Keratinocyte (primary cell): ENCODE data around the gene IGSF23. TPM values are rescaled to one million over a fixed set of nuclear protein-coding genes. Genes with fewer than 3 reads are reported as not detected.

ENCODE experiments used
- DNase-seq: peaks from one replicate; pipeline ENCODE4 v3.0.0-alpha.2; 2011; ENCODE audit warnings: low read depth, missing footprints, low spot score
- FAIRE-seq: peaks from 2 replicates; lab custom pipeline; 2011; peaks lifted over from hg19 to GRCh38; lab: Jason Lieb, UNC
- H2AFZ ChIP-seq: 2 replicates; pipeline ENCODE4 v1.6.0; 2012; ENCODE audit warnings: low read length, control low read depth, inconsistent platforms; ENCODE audit not compliant: control insufficient read depth
- H3K27ac ChIP-seq: 2 replicates; pipeline ENCODE4 v1.5.1; 2011; ENCODE audit warnings: low read length; ENCODE audit not compliant: control insufficient read depth, insufficient read depth
- H3K27me3 ChIP-seq: 3 replicates; pipeline ENCODE4 v1.6.0; 2011; ENCODE audit warnings: low read length; ENCODE audit not compliant: control insufficient read depth, insufficient read depth; ENCODE audit errors: extremely low read depth
- H3K36me3 ChIP-seq, 2 experiments: 2 replicates in 1 of 2; 3 replicates in 1 of 2; pipeline ENCODE4 v1.5.1; 2011; ENCODE audit warnings: low read length in 2 of 2, mild to moderate bottlenecking in 1 of 2; ENCODE audit not compliant: control insufficient read depth in 2 of 2, insufficient read depth in 2 of 2; ENCODE audit errors: extremely low read depth in 1 of 2
- H3K4me1 ChIP-seq: 3 replicates; pipeline ENCODE4 v1.5.1; 2011; ENCODE audit warnings: low read length; ENCODE audit not compliant: control insufficient read depth, insufficient read depth; ENCODE audit errors: extremely low read depth
- H3K4me2 ChIP-seq: 3 replicates; pipeline ENCODE4 v1.6.0; 2011; ENCODE audit warnings: low read depth, low read length; ENCODE audit not compliant: control insufficient read depth, insufficient read depth; ENCODE audit errors: extremely low read depth
- H3K4me3 ChIP-seq, 3 experiments: fragments of 200-600 bp in 1 of 3; sonication (generic) in 1 of 3; 2 replicates in 2 of 3; 3 replicates in 1 of 3; pipeline ENCODE4 v1.5.1; 2011 to 2016; ENCODE audit warnings: low read length in 3 of 3, mild to moderate bottlenecking in 3 of 3, control low read depth in 2 of 3, inconsistent platforms in 1 of 3, low read depth in 1 of 3, mixed read lengths in 1 of 3, mixed run types in 1 of 3, moderate library complexity in 1 of 3; ENCODE audit not compliant: control insufficient read depth in 2 of 3, insufficient read depth in 2 of 3; ENCODE audit errors: extremely low read depth in 1 of 3
- H3K79me2 ChIP-seq: 2 replicates; pipeline ENCODE4 v1.6.0; 2012; ENCODE audit warnings: low read length; ENCODE audit not compliant: control insufficient read depth, insufficient read depth
- H3K9ac ChIP-seq: 3 replicates; pipeline ENCODE4 v1.6.0; 2011; ENCODE audit warnings: low read length; ENCODE audit not compliant: control insufficient read depth, insufficient read depth; ENCODE audit errors: extremely low read depth
- H3K9me1 ChIP-seq: 3 replicates; pipeline ENCODE4 v1.6.0; 2011; ENCODE audit warnings: low read length; ENCODE audit not compliant: control insufficient read depth, insufficient read depth; ENCODE audit errors: extremely low read depth
- H3K9me3 ChIP-seq: 2 replicates; pipeline ENCODE4 v1.5.1; 2012; ENCODE audit warnings: low read depth, low read length; ENCODE audit not compliant: control insufficient read depth
- H4K20me1 ChIP-seq: 3 replicates; pipeline ENCODE4 v1.6.0; 2011; ENCODE audit warnings: low read length; ENCODE audit not compliant: control insufficient read depth, insufficient read depth; ENCODE audit errors: extremely low read depth
- CTCF ChIP-seq, 3 experiments: IDR thresholded peaks in 1 of 3; conservative IDR thresholded peaks in 1 of 3; optimal IDR thresholded peaks in 1 of 3; 2 replicates in 2 of 3; 3 replicates in 1 of 3; pipeline versions ENCODE3 to v1.5.1; 2011; ENCODE audit warnings: low read length in 3 of 3, mild to moderate bottlenecking in 3 of 3, moderate library complexity in 2 of 3, control low read depth in 1 of 3, inconsistent platforms in 1 of 3; ENCODE audit not compliant: insufficient read depth in 2 of 3; ENCODE audit errors: extremely low read depth in 1 of 3
- EZH2 ChIP-seq: IDR thresholded peaks from one replicate; pipeline ENCODE4 v1.6.1; 2012; ENCODE audit warnings: inconsistent platforms, mild to moderate bottlenecking, low read length, moderate library complexity
- dilution Hi-C: fragments of 300-500 bp; cut with MboI; formaldehyde crosslinking; loops from one replicate; pipeline ENCODE4 v1.7.0; 2020; ENCODE audit warnings: low sequenced_read_pairs; ENCODE audit not compliant: extremely low pct_ligation_motif_present
- polyA plus RNA-seq, 5 experiments: library from polyadenylated mRNA; depleted of rRNA in 3 of 5; stranded (reverse) in 3 of 5; stranded (forward) in 1 of 5; unstranded in 1 of 5; fragments of >200 nt; gene quantifications; 1 replicate in 1 of 5; 2 replicates in 3 of 5; 3 replicates in 1 of 5; pipeline versions ENCODE4 v1.2.1 to v1.2.3, GENCODE V29; 2011 to 2012; ENCODE audit warnings: missing spikeins in 2 of 5, low read depth in 1 of 5, low replicate concordance in 1 of 5

Gene IGSF23
- polyA plus RNA-seq, 1 donor (not counting 4 experiments of a cell fraction or from before 2014, with no cell fraction given) = 0.07 TPM

GRCh38 chr19:44577566-44577874, 35.8 kb upstream of the IGSF23 start:
- dilution Hi-C loops = no loop called here
- Histone ChIP-seq H3K4me1 (no peaks in the 10 kb centered on the region), H3K4me2 (no peak overlapping the region), H3K27ac (no peak overlapping the region), H3K36me3 (no peaks in the 10 kb centered on the region), H3K4me3 (no peak overlapping the region), H3K9me3 (no peaks in the 10 kb centered on the region), H3K9me1 (no peaks in the 10 kb centered on the region), H2AFZ (no peak overlapping the region), H4K20me1 (no peaks in the 10 kb centered on the region), H3K79me2 (no peaks in the 10 kb centered on the region), H3K9ac (no peak overlapping the region), H3K27me3 (no peaks in the 10 kb centered on the region)
- TF ChIP-seq EZH2 (no peak), CTCF (optimal IDR thresholded peaks at IDR 0.05 in 1 of 3, IDR thresholded peaks at IDR 0.05 in 1 of 3, conservative IDR thresholded peaks at IDR 0.05 in 1 of 3; ENCODE audit: extremely low read depth in 1 of 3, insufficient read depth in 2 of 3, low read length in 3 of 3) (no peak)
- DNase-seq (no peak), FAIRE-seq (no peak)

- TF ChIP-seq EZH2 (no peak), CTCF (optimal IDR thresholded peaks at IDR 0.05 in 1 of 3, IDR thresholded peaks at IDR 0.05 in 1 of 3, conservative IDR thresholded peaks at IDR 0.05 in 1 of 3; ENCODE audit: extremely low read depth in 1 of 3, insufficient read depth in 2 of 3, low read length in 3 of 3) (no peak)
- dilution Hi-C loops = no loop called here
- Histone ChIP-seq H3K4me1 (no peaks in the 10 kb centered on the region), H3K79me2 (no peaks in the 10 kb centered on the region), H3K36me3 (no peaks in the 10 kb centered on the region), H3K9me3 (no peaks in the 10 kb centered on the region), H3K27ac (no peak overlapping the region), H3K27me3 (no peaks in the 10 kb centered on the region), H3K9me1 (no peaks in the 10 kb centered on the region), H3K4me2 (no peak overlapping the region), H2AFZ (no peak overlapping the region), H3K4me3 (no peak overlapping the region), H4K20me1 (no peaks in the 10 kb centered on the region), H3K9ac (no peak overlapping the region)
- FAIRE-seq = no peak
- no peak for DNase-seq
Observed at GRCh38 chr19:44579663-44580365, 33.5 kb upstream of the IGSF23 start.
